GM19467 (cell line): ENCODE data around the gene AP1S2.
"Not testable (repeated sequence)": the region's sequence is repeated elsewhere in the genome, so short reads cannot be mapped to it uniquely, and the experiment has no call there.

Source experiments
- ATAC-seq: cut with Tn5 transposase; IDR thresholded peaks from one replicate; pipeline ENCODE4 v1.9.1; 2021; ENCODE audit warnings: mild to moderate bottlenecking, moderate library complexity; ENCODE audit not compliant: unreplicated experiment

Gene AP1S2

DNA sequence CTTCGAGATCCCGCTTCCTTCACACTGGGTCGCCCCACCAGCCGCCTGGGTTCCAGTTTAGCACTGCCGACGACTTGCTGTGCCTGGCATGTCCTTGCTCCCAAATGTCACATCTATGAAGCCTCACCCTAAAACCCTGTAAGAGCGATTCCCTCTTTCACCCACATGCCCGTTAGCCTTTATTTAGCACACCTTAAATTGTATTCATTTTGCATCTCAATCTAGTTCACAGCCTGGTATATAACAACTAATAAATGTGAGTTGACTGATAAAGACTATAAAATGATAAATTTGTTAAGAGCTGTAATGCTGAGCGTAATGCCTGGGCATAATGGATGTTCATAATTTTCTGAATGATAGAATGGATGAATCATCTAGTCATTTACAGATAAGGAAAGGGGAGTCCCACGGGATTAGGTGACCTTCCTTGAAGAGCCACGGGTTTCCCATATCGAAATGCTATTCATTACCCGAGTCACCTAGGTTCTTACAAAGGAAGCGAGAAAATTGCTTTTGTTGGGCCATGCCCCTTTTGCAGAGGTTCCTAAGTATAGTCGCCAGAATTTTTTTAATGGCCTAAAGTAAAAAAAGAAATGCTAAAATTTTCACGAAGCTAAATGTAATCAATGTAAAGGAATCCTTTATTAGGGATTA lies 1.1 kb upstream of the AP1S2 start:
- no peak for ATAC-seq

DNA sequence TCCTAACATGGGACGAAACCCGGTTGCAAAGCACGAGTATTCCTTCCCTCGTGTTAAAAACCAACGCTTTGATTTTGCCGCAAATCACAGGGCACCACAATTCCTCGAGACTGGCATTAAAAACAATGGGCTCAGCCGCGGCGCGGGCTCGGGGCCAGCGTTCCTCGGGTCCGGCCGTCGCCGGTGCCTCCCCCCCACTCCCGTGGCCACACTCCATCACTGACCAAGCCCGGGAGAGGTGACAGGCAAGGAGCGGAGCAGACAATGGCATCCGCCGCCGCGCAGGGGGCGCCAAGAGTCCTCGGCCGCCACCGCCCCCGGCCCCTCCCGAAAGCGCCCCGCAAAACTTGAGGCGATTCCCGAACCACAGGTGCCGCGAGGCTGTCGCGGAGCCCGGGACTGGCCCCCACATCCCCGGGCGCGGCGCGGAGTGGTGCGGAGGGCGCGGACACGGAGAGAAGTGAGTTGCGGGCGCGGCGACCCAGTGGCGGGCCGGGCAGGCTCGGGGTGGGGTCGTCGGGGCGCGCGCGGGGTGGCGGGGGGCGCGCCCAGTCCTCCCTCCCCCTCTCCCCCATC lies 445 bp downstream of the AP1S2 start:
- ATAC-seq = peak; percentile 27

DNA sequence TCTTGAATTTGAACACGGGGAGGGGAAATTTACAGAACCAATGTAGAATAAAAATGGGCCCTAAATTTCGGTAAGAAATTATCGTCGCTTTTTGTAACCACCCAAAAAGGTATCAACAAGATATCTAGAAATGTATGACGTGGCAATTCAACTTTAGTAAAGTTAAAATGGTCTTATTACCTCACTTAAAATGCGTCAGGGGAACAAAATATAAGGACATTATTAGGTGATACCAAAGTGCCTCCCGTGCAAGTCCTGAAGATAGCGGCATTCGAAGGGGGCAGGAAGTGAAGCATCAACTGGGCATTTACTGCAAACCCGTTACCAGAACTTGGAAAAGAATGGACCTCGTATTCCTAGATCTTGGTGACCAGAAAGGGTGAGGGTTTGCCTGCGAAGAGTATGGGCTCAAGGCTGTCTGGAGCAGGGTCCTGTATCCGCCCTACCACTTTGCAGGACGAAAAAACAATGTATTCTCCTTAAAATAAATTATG lies 980 bp downstream of the AP1S2 start:
- ATAC-seq = no peak

DNA sequence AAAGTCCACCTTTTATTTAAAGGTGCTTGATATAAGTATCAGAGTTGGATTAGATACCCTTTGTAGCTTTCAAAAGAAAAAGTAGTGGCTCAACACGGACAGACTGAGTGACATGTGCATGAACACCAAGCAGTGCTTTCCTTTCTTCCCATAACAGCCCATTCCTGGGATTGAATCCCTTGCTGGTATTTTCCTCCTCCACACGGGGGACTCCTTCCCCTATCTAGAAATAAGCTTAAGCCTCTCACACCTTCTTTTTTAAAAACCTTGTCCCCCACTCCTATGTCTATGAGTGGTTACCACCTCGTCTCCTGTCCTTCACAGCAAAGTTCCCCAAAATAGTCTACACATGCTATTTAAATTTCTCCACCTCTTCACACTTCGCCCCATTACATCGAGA lies 5.1 kb downstream of the AP1S2 start:
- ATAC-seq = no peak

DNA sequence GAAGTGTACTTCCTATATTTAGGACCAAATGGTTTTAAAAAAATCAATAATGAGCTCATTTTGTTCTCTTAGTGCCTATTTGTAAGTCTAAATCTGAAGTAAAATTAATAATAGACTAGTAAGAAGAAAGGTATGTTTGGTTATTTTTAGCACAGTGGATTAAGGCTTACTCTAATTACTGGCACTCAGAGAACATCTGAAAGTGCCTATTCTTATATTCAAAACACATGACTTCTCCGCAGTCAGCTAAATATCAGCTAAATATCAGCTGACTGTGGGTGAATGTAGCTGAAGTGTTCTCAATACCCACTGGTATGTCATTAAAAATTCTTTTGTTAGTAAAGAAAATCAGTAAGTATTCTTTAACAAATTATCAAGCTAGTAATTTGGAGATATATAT lies 6.0 kb downstream of the AP1S2 start:
- no peak for ATAC-seq

DNA sequence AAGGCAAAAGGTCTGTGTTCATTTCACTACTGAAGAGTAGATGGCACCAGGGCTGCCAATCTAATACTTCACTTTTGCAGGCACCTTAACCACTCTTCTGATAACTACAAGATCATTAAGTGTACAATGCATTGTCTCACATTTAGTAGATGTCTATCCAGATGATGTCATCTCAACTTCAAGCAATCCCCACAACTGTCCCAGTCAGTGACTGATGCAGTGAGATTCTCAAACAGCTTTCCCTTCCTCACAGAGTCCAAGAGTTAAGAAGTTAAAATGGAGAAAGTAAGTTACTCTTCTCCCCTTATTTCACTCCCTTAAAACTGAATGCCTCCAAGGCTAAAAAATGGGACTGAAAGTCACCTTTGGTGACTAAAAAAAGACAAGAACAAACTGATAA lies 10.7 kb downstream of the AP1S2 start:
- ATAC-seq = no peak

DNA sequence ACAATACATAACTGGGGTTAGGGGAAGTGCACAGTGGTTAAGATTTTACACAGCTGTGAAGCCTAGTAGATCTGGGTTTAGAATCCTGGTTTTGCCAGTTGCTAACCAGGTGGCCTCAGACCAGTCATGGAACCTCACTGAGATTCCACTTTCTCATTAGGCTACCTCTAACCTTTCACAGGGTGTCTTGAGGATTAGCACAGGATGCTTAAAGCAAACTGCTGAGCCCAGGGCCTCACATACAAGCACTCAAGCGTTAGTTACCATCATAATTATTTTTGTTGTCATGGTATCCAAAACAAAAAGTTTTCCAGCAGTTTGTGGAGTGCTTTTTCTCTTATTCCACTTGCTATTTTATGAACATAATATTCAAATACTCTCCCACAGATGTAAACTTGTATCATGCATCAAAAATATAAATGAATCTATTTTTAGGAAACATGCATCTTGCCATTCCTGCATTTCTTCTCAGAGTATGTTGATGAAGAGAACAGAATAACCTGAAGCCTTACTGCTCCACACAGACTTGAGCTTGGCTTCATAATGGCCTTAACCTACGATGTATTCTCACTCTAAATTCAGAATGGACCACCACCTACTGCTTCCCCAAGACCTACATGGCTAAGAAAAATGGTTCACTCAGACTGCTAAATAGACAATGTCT lies 12.6 kb downstream of the AP1S2 start:
- ATAC-seq = no peak

DNA sequence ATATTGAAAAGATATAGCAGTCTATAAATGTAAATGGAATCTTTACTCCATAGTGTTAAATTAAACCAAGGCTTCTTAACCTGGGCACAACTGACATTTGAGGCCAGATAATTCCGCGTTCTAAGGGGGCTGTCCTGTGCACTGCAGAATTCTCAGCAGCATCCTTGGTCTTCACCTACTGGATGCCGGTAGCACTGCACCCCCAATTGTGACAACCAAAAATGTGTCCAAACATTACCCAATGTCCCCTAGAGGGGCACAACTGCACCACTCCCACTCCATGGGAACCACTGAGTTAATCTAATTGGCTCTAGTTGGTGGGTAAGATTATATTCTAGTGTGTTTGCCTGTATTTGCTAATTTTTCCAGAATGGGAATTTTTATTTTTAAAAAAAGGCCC lies 16.6 kb downstream of the AP1S2 start:
- ATAC-seq = no peak

DNA sequence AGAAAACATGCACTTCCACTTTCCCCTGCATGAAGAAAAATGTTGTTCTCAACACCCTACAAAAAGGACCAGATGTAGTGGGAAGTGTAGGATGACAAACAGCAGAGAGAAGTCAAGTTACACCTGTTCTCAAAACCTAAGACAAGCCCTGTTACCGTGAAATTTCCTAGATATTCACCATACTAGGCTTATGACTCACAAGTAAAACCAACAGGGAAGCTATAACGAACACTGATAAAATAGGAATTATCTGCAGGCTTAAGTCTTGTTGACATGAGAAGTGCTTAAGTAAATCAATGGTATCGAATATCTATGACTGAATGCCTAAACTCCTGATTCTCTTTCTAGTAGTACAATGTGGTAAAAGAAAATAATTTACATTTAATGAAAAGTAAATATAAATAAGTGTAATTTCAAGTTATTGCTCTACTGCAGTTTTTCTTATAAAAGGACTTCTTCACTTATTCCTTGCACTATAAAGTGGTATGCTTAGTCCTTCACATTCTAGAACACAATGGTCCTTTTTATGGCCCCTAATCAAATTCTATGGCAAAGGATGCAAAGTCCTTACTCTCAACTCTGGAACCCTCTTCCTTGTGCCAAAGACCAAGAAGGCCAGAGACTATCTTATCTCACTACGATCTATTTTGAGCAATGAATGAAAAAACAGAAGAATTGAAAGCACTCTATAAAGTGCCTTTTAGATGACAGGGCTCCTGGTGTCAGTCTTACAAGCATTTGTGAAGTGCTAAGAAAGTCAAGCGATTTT lies 19.6 kb downstream of the AP1S2 start:
- no peak for ATAC-seq

DNA sequence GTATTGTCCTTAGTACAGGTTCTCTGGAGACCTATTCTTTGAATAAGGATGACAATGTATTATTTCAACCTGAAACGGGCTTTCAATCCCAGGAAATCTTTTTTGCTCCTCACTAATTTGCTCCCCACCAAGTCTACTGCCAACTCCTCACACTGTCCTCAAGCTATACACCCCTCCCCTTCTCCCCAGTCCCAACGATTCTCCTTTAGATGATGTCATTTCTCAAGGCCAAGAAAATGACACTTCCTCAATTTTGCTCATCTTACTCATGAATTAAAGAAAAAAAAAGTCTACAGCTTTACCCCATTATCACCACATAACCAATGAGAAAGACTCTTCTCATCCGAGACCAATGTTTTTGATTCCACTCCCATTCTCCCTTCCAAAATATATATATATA lies 20.6 kb downstream of the AP1S2 start:
- ATAC-seq = no peak

DNA sequence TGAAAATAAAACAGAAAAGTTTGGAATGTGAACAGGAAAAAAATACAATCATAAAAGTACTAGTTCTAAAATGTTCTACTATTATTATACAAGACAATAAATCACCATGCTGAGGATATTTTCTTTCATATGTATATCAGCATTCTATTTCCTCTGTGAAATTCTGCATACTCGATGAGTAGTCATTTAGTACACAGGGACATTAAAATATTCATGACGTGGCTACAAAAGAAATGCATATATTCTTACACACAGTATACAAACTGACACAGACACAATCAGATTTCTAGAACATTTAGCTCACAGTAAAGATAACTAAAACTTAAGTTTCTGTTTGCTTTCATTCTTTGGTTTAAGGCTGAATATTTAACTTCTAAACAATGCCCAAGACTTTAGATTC lies 23.3 kb downstream of the AP1S2 start:
- ATAC-seq = not testable (repeated sequence)

DNA sequence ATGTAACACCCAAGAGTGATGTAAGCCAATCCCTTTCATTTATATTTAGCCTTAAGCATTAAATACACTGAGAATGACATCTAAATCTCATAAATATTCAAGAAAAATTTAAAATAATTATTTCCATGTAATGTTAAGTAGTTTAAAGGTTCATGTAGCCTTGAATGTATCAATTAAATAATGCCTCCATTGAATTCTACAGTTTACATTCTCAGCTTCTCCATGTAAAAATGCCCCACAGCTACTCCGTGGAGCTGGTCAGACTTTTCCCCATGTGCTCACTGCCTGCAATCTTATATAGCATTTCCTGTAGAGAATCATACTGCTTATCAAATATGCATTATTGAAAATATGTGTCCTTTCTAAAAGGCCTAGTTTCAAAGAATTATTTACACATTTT lies 25.4 kb downstream of the AP1S2 start:
- ATAC-seq = no peak

DNA sequence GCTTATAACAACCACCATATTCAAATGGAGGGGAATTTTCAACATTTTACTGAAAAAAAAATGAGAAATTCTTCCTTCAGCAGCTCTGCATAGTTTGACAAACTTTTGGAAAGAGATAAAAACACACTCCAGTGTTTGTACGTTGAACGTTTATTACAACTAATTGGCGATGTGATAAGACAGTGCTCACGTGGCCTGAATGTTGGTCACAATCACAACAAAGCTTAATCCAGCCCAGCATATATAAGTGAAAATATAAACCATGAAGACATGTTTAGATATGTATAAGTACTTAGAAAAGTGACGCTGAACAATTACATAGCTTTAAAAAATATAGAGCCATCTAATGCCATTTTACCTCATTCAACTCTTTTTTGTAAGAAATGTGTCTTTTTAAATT lies 28.7 kb downstream of the AP1S2 start:
- no peak for ATAC-seq

DNA sequence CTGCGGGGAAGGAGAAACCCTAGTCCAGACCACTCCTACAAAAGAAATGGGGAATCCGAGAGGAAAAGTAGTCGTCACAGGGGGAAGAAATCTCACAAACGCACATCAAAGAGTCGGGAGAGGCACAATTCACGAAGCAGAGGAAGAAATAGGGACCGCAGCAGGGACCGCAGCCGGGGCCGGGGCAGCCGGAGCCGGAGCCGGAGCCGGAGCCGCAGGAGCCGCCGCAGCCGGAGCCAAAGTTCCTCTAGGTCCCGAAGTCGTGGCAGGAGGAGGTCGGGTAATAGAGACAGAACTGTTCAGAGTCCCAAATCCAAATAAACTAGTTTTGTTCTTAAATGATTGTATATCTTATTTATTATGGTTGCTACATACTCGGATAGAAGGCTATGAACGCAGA lies 31.7 kb downstream of the AP1S2 start:
- no peak for ATAC-seq

DNA sequence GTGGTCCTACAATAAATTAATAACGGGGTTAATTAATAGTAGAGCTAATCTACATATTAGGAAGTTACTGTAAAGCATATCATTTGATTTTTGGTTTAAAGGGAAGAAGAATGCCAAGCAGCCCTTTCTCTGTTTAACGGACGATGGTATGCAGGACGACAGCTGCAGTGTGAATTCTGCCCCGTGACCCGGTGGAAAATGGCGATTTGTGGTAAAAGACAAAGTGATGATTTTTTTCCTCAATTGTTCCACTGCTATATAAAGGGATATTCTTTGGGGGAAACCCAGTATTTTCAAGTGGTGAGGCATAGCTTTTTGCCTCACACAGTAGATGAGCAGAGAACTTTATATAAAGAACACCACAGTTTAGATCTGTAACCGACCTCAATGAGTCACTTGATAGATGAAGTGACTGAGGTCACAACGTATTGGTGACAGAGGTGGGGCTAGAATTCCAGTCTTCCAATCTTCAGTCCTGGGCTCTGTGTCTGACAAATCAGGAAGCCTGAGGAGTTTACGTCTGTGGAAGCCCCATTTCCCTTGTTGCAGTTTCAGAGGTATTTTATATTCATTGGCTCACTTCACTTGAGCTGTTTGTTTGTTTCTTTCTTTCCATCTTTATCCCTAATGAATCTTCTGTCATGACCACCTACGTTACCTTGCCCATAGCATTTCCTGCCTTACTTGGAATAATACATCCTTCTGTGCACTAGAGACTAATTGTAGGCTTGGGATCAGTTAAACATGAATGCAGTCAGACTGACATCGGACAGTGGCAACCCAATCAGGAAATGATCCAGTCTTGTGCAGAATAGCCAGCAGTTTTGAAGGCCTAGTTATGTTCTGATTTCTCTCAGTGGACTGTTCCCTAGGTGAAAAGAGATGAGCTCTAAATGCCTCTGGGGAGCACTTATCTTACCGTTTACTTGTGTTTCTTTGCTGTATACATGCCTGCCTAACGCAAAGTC lies 34.2 kb downstream of the AP1S2 start:
- no peak for ATAC-seq

DNA sequence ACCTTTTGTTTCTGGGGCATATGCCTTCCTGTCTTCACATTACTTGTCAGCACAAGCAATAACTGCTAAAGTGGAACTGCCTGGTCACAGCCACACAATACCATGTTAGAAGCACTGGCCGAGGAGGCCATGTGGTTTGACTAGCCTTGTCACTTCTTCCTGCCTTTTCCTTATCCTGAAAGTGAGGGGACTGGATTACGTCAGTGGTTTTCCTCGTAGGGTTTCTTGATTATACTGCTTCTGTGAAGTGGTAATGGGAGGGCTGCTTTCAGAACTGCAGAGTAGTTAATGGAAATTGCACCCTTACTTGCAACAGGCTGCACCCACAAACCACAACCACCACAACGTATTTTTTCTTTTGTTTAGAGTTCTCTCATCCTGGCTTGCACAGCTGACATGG lies 37.7 kb downstream of the AP1S2 start:
- ATAC-seq = no peak

DNA sequence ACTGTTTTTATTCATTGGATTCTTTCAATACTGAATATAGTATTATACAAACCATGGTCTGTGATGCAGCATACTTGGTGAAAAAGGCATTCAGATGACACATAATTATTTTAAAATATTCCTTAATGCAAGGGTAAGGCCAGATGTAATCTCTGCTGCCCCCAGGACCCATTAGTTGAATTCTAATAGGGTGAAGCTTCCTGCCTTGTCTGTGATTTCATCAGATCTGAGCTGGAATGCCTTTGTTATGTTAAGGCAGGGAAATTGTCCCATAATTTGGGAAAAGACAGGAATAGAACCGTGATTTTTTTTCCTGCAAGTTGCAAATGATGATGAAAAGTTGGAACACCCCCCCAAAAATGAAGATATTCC lies 38.2 kb downstream of the AP1S2 start:
- no peak for ATAC-seq

DNA sequence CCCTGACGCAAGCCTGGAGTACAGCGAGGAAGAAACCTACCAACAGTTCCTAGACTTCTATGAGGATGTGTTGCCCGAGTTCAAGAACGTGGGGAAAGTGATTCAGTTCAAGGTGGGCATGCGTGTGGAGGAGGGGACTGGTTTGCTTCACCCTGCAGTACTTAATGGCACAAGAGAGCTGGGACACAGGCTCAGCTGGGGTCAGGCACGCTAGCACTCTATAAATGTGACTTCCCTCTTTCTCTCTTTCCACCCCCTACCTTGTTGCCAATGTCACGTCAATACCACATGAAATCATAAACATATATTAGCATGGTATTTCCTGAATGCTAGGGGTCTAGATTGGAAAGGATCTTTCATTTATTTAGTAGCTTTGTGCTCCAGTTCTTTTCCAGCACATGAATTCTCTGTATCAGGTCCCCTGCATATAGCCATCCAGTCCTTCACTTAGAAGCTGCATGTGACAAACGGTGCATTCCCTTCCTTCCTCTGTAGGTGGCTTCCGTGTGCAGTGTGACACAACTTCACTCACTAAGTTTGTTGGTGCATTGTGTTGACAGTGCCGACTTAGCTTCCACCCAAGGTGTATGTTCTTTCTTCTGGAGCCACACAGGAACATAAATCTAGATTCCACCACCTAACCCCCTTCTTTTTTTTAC lies 38.7 kb downstream of the AP1S2 start:
- ATAC-seq = peak; percentile 74

DNA sequence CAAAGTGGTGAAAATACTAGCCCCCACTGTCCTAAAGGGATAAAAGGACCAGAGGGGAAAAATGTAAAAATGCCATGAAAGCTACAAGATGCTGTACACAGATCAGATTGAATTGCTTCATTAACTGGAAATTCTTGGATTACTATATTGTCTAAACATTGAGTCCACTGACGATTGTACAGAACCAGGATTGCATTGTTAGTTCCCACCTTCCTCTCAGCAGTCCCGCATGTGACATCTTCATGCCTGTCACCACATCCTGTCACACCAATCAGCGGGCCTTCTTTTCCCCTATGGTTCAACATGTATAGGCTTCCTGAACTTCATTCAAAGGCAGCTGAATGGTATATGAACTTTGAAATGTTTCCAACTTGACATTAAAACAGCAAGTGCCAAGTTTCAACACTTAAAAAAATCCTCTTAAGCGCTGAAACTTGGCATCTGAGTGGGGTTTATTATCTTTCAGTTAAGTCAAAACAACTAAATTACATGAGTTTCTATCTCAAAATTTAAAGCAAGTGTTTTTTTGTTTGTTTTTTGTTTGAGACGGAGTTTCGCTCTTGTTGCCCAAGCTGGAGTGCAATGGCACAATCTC lies 39.7 kb downstream of the AP1S2 start:
- ATAC-seq = no peak

DNA sequence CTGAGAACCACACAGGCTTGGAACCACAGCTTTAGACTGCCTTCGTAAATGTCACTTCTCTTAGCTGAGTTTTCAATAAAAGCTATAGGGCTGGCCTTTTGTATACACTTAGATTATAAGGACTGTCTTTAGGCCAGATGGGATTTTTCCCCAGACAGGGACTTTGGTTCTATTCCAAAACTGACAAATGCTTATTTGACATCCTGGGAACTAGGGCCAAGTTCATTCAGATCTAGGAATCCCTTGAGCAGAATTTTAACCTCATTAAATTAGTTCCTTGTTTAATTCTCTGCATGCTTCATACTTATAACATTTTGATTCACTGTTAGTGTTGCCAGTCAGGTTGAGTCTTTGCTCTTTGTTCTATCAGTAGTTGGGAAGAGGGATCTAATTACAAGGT lies 41.2 kb downstream of the AP1S2 start:
- ATAC-seq = no peak
